GM23338 (cell line): ENCODE data around the gene SSTR5. TPM values are rescaled to one million over a fixed set of nuclear protein-coding genes. Genes with fewer than 3 reads are reported as not detected.

Experiments
- ATAC-seq: fragments of 200-7000 bp; cut with Tn5 transposase; 3 replicates; pipeline ENCODE4 v1.9.1; 2020
- DNase-seq: peaks from one replicate; pipeline ENCODE4 v3.0.0-alpha.2; 2015; ENCODE audit warnings: low spot score
- H2AFZ ChIP-seq: fragments of 200-600 bp; sonication (generic); 2 replicates; pipeline ENCODE4 v1.8.0; 2016; ENCODE audit warnings: antibody characterized with exemption, mild to moderate bottlenecking, moderate library complexity
- H3F3A ChIP-seq: fragments of 200-600 bp; sonication (generic); replicated peaks from 2 replicates; pipeline ENCODE4 v1.8.0; 2017; ENCODE audit warnings: antibody characterized with exemption, mixed run types, low read depth
- H3K27ac ChIP-seq: fragments of 200-600 bp; sonication (generic); 2 replicates; pipeline ENCODE4 v1.6.1; 2016; ENCODE audit warnings: low read depth
- H3K27me3 ChIP-seq: fragments of 200-600 bp; sonication (generic); 2 replicates; pipeline ENCODE4 v1.8.0; 2016; ENCODE audit warnings: mild to moderate bottlenecking, mixed run types, moderate library complexity; ENCODE audit not compliant: insufficient read depth
- H3K36me3 ChIP-seq: fragments of 200-600 bp; sonication (generic); 2 replicates; pipeline ENCODE4 v1.8.0; 2016; ENCODE audit warnings: mild to moderate bottlenecking; ENCODE audit not compliant: insufficient read depth
- H3K4me1 ChIP-seq: fragments of 200-600 bp; sonication (generic); 2 replicates; pipeline ENCODE4 v1.8.0; 2016; ENCODE audit warnings: mild to moderate bottlenecking, moderate library complexity; ENCODE audit not compliant: insufficient read depth
- H3K4me2 ChIP-seq: fragments of 200-600 bp; sonication (generic); 2 replicates; pipeline ENCODE4 v1.7.1; 2017; ENCODE audit warnings: mixed run types
- H3K4me3 ChIP-seq: fragments of 200-600 bp; sonication (generic); 2 replicates; pipeline ENCODE4 v1.6.1; 2016; ENCODE audit warnings: mixed run types
- H3K79me2 ChIP-seq: fragments of 200-600 bp; sonication (generic); replicated peaks from 2 replicates; pipeline ENCODE4 v1.8.0; 2017; ENCODE audit warnings: mild to moderate bottlenecking; ENCODE audit not compliant: insufficient read depth
- H3K9me2 ChIP-seq: fragments of 200-600 bp; sonication (generic); 2 replicates; pipeline ENCODE4 v1.8.0; 2017; ENCODE audit not compliant: insufficient read depth
- H4K20me1 ChIP-seq: fragments of 200-600 bp; sonication (generic); replicated peaks from 2 replicates; pipeline ENCODE4 v1.8.0; 2017; ENCODE audit warnings: mild to moderate bottlenecking; ENCODE audit not compliant: insufficient read depth
- H3K27ac Mint-ChIP-seq: 2 replicates; pipeline ENCODE4 v1.8.0; 2020; ENCODE audit warnings: inconsistent platforms, mild to moderate bottlenecking, moderate library complexity, mixed read lengths
- H3K27me3 Mint-ChIP-seq: 3 replicates; pipeline ENCODE4 v1.8.0; 2022; ENCODE audit warnings: low read depth, mild to moderate bottlenecking, moderate library complexity, mixed read lengths, inconsistent platforms; ENCODE audit not compliant: insufficient read depth, poor library complexity
- H3K36me3 Mint-ChIP-seq: 3 replicates; pipeline ENCODE4 v1.8.0; 2021; ENCODE audit warnings: low read depth, mild to moderate bottlenecking, inconsistent platforms, moderate library complexity, mixed read lengths
- H3K4me1 Mint-ChIP-seq: 3 replicates; pipeline ENCODE4 v1.8.0; 2020; ENCODE audit warnings: mild to moderate bottlenecking, inconsistent platforms, mixed read lengths
- H3K4me3 Mint-ChIP-seq: 3 replicates; pipeline ENCODE4 v1.8.0; 2021; ENCODE audit warnings: moderate library complexity, mild to moderate bottlenecking, inconsistent platforms, mixed read lengths
- H3K9me3 Mint-ChIP-seq: 3 replicates; pipeline ENCODE4 v1.8.0; 2020; ENCODE audit warnings: moderate library complexity, mild to moderate bottlenecking, inconsistent platforms, mixed read lengths
- CREB1 ChIP-seq: fragments of 250-450 bp; sonication (Bioruptor Pico); IDR thresholded peaks from 2 replicates; pipeline ENCODE4 v1.5.0; 2020; ENCODE audit warnings: low read depth, mild to moderate bottlenecking, moderate library complexity
- EZH2 ChIP-seq: fragments of 200-600 bp; sonication (generic); IDR thresholded peaks from one replicate; pipeline ENCODE4 v1.8.0; 2017; ENCODE audit warnings: antibody characterized with exemption, mild to moderate bottlenecking, low read depth; ENCODE audit not compliant: unreplicated experiment
- EZH2phosphoT487 ChIP-seq: fragments of 200-600 bp; sonication (generic); IDR thresholded peaks from one replicate; pipeline ENCODE4 v1.8.1; 2018; ENCODE audit warnings: antibody characterized with exemption; ENCODE audit not compliant: unreplicated experiment
- NANOG ChIP-seq: IDR thresholded peaks from 2 replicates; pipeline ENCODE4 v1.6.1; 2016; ENCODE audit warnings: antibody characterized with exemption, borderline replicate concordance
- POLR2AphosphoS5 ChIP-seq: IDR thresholded peaks from 2 replicates; pipeline ENCODE4 v1.6.1; 2016; ENCODE audit warnings: antibody characterized with exemption, low read depth
- REST ChIP-seq: IDR thresholded peaks from one replicate; pipeline ENCODE4 v1.6.1; 2018; ENCODE audit warnings: antibody characterized with exemption; ENCODE audit not compliant: unreplicated experiment
- STAT1 ChIP-seq: IDR thresholded peaks from one replicate; pipeline ENCODE4 v1.6.1; 2016; ENCODE audit warnings: antibody characterized with exemption; ENCODE audit not compliant: unreplicated experiment
- ZNF331 ChIP-seq: fragments of 250-450 bp; sonication (Bioruptor Pico); IDR thresholded peaks from 2 replicates; pipeline ENCODE4 v1.5.0; 2020; ENCODE audit warnings: low read depth, mild to moderate bottlenecking, moderate library complexity
- polyA plus RNA-seq: library from polyadenylated mRNA; unstranded; fragments of >200 nt; fragmentation: Nextera tagmentation; extraction: Ambion mirVana; gene quantifications from 2 replicates; pipeline ENCODE4 v1.2.1, GENCODE V29; 2016
- total RNA-seq: library from RNA; depleted of rRNA; stranded (reverse); fragments of >200 nt; shearing (Covaris generic); gene quantifications from 2 replicates; pipeline ENCODE4 v1.2.3, GENCODE V29; 2014
- TF ChIP-seq, protein P1 (sequence below), 2 experiments: fragments of 200-600 bp in 1 of 2; sonication (generic) in 1 of 2; conservative IDR thresholded peaks; 2 replicates each; pipeline versions ENCODE4 v1.5.1 to v1.6.1; 2016 to 2017; ENCODE audit warnings: antibody characterized with exemption in 2 of 2, low read depth in 2 of 2, mild to moderate bottlenecking in 2 of 2, moderate library complexity in 1 of 2

Gene SSTR5
- total and polyA plus RNA-seq, 2 experiments from 2014 or later = 0.60 to 1.0 TPM

DNA sequence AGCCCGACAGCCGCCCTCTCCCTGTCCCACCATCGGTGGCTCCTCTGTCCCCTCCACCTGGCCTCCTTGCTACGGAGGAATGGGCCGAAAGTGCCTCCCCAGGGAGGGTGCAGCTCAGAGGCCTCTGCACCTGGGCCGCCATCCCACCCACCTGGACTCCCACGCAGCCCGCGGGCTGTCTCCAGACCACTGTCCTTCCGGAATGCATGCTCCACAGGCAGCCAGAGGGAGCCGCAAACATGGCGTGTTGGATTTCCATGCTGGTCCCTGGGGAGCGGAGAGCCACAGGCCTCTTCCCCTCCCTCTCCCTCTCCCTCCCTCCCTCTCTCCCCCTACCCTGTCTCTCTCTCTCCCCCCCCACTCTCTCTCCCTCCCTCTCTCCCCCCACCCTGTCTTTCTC lies 3.0 kb downstream of the SSTR5 start (continued):
- TF ChIP-seq REST = no peak
- TF ChIP-seq CREB1 = no peak

DNA sequence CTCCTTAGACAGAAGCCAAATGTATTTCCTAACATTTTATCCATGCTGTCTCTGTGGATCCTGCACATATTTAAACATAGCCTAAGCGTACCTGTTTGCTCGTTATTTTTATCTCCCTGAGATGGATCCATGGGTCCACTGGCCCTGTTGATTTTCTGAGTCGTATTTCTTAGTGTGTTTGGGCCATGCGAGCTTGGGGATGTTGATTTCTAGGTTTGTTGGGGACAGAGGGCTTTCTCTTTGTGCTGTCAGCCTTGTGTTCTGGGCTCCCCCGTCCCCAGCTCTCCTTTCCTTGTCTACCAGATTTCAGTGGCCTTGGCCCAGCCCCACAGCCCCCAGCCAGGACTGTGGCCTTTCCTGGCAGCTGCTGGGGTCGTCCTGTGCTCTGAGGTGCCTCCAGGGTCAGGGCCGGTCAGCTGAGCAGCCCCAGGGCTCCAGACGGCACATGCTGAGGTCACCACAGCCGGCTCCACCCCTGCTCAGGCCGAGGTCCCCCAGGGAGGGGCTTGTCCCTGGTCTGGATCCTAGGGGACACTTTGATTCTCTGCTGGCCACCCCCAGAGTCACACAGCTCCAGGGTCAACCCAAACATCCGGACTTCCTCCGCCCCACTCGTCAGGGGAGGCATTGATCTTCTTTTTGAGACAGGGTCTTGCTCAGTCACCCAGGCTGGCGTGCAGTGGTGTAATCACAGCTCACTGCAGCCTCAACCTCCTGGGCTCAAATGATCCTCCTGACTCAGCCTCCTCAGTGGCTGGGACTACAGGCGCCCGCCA lies 4.4 kb downstream of the SSTR5 start:
- Histone ChIP-seq H3K4me1 (peaks cover 4% of the 10 kb centered on the region; the same call in 1 of the 2 replicates), H3K9me2 (no peaks in the 10 kb centered on the region), H4K20me1 (no peaks in the 10 kb centered on the region), H3K36me3 (no peaks in the 10 kb centered on the region), H2AFZ (no peak overlapping the region), H3K4me3 (no peak overlapping the region), H3K27me3 (no peaks in the 10 kb centered on the region; the same call in 1 of the 2 replicates), H3K79me2 (no peaks in the 10 kb centered on the region), H3F3A (no peaks in the 10 kb centered on the region), H3K27ac (no peak overlapping the region), H3K4me2 (no peak overlapping the region)
- Mint-ChIP-seq H3K4me1 (peaks cover 8% of the 10 kb centered on the region; the same call in 2 of the 3 replicates), H3K27me3 (peaks cover 8% of the 10 kb centered on the region), H3K27ac (no peak overlapping the region), H3K4me3 (peak overlapping the region; percentile 20; the same call in 1 of the 3 replicates), H3K36me3 (no peaks in the 10 kb centered on the region), H3K9me3 (no peaks in the 10 kb centered on the region)
- ATAC-seq = no peak
- no peak for DNase-seq
- TF ChIP-seq EZH2phosphoT487 (no peak), ZNF331 (CRISPR knock-in tag) (no peak), STAT1 (no peak), POLR2AphosphoS5 (no peak), REST (no peak), EZH2 (no peak), NANOG (no peak)
- TF ChIP-seq, protein P1, sequence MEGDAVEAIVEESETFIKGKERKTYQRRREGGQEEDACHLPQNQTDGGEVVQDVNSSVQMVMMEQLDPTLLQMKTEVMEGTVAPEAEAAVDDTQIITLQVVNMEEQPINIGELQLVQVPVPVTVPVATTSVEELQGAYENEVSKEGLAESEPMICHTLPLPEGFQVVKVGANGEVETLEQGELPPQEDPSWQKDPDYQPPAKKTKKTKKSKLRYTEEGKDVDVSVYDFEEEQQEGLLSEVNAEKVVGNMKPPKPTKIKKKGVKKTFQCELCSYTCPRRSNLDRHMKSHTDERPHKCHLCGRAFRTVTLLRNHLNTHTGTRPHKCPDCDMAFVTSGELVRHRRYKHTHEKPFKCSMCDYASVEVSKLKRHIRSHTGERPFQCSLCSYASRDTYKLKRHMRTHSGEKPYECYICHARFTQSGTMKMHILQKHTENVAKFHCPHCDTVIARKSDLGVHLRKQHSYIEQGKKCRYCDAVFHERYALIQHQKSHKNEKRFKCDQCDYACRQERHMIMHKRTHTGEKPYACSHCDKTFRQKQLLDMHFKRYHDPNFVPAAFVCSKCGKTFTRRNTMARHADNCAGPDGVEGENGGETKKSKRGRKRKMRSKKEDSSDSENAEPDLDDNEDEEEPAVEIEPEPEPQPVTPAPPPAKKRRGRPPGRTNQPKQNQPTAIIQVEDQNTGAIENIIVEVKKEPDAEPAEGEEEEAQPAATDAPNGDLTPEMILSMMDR (conservative IDR thresholded peaks at IDR 0.05; ENCODE audit: low read depth in 2 of 2) = no peak
